Activated CD8-positive, alpha-beta T cell treated with anti-CD3 and anti-CD28 coated beads for 36 hours (primary cell): ENCODE measurements around the gene TRMO. TPM values are rescaled to one million over a fixed set of nuclear protein-coding genes. Genes with fewer than 3 reads are reported as not detected.

ENCODE experiments used
- ATAC-seq: fragments of 200-7000 bp; cut with Tn5 transposase; one replicate; pipeline ENCODE4 v1.10.0; 2021; ENCODE audit warnings: mild to moderate bottlenecking, moderate library complexity
- CTCF ChIA-PET: fragments of 350-600 bp; sonication (Branson Sonifier 250); formaldehyde crosslinking; loops from one replicate; lab custom pipeline; 2021; ENCODE audit warnings: antibody characterized with exemption; lab: Charles Lee
- POLR2A ChIA-PET: fragments of 350-600 bp; sonication (Branson Sonifier 250); formaldehyde crosslinking; loops from one replicate; lab custom pipeline; 2021; ENCODE audit warnings: antibody characterized with exemption; lab: Charles Lee
- DNase-seq: peaks from one replicate; pipeline ENCODE4 v3.0.0-alpha.2; 2020
- H3K27ac Mint-ChIP-seq: one replicate; pipeline ENCODE4 v1.8.0; 2021; ENCODE audit warnings: mild to moderate bottlenecking, mixed read lengths
- H3K27me3 Mint-ChIP-seq: one replicate; pipeline ENCODE4 v1.8.0; 2021; ENCODE audit warnings: mixed read lengths
- H3K36me3 Mint-ChIP-seq: one replicate; pipeline ENCODE4 v1.8.0; 2021; ENCODE audit warnings: low read depth, mixed read lengths
- H3K4me1 Mint-ChIP-seq: one replicate; pipeline ENCODE4 v1.8.0; 2021; ENCODE audit warnings: low read depth, mixed read lengths
- H3K4me3 Mint-ChIP-seq: one replicate; pipeline ENCODE4 v1.8.0; 2021; ENCODE audit warnings: mild to moderate bottlenecking, moderate library complexity, mixed read lengths
- H3K9me3 Mint-ChIP-seq: one replicate; pipeline ENCODE4 v1.8.0; 2021; ENCODE audit warnings: mixed read lengths
- intact Hi-C: fragments of 100-400 bp; cut with micrococcal nuclease; formaldehyde crosslinking; loops from one replicate; pipeline ENCODE4 v1.10.0; 2022
- total RNA-seq, 2 experiments: library from RNA; stranded (reverse); gene quantifications; one replicate each; pipeline ENCODE4 v1.2.3, GENCODE V29; 2021
- TF ChIP-seq, protein P1 (sequence below): fragments of 200-600 bp; IDR thresholded peaks from one replicate; pipeline ENCODE4 v1.8.0; 2022; ENCODE audit warnings: antibody characterized with exemption, mild to moderate bottlenecking

The TRMO gene
- total RNA-seq, 2 experiments from 2014 or later: 12.6 to 13.3 TPM

DNA sequence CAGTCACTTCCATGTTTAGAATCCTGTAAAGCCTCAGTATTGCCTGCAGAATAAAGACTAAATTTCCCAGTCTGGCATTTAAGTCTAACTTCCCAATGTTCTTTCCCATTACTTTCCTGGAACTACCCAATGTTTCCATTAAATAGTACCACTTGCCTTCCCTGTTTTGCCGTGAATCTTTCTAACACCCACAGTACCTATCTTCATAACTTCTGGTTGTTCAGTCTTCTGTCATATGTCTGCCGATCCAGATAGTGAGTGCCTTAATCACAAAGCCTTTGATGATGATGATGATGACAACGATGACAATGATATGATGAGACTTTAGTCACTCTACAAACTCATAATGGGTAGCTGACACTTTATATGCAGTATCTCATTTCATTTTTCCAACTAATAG lies 22.3 kb upstream of the TRMO start:
- Mint-ChIP-seq H3K4me3 (no peak overlapping the region), H3K4me1 (no peaks in the 10 kb centered on the region), H3K27me3 (no peaks in the 10 kb centered on the region), H3K9me3 (no peaks in the 10 kb centered on the region), H3K27ac (no peak overlapping the region), H3K36me3 (no peaks in the 10 kb centered on the region)
- DNase-seq: no peak
- TF ChIP-seq, protein P1, sequence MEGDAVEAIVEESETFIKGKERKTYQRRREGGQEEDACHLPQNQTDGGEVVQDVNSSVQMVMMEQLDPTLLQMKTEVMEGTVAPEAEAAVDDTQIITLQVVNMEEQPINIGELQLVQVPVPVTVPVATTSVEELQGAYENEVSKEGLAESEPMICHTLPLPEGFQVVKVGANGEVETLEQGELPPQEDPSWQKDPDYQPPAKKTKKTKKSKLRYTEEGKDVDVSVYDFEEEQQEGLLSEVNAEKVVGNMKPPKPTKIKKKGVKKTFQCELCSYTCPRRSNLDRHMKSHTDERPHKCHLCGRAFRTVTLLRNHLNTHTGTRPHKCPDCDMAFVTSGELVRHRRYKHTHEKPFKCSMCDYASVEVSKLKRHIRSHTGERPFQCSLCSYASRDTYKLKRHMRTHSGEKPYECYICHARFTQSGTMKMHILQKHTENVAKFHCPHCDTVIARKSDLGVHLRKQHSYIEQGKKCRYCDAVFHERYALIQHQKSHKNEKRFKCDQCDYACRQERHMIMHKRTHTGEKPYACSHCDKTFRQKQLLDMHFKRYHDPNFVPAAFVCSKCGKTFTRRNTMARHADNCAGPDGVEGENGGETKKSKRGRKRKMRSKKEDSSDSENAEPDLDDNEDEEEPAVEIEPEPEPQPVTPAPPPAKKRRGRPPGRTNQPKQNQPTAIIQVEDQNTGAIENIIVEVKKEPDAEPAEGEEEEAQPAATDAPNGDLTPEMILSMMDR: no peak
- ATAC-seq: no peak
- CTCF ChIA-PET: interaction anchor here (0.9 to 3.3 kb wide), 4 partner anchors 10 to 77 kb away, joined by 3 to 20 read pairs (median 6); partner anchors contain the start of gene TRMO
- POLR2A ChIA-PET: interaction anchor here (0.7 to 1.2 kb wide), 4 partner anchors 20 to 43 kb away, joined by 3 to 6 read pairs (median 4); no protein-coding TSS in a partner anchor
- intact Hi-C loops: no loop called here

DNA sequence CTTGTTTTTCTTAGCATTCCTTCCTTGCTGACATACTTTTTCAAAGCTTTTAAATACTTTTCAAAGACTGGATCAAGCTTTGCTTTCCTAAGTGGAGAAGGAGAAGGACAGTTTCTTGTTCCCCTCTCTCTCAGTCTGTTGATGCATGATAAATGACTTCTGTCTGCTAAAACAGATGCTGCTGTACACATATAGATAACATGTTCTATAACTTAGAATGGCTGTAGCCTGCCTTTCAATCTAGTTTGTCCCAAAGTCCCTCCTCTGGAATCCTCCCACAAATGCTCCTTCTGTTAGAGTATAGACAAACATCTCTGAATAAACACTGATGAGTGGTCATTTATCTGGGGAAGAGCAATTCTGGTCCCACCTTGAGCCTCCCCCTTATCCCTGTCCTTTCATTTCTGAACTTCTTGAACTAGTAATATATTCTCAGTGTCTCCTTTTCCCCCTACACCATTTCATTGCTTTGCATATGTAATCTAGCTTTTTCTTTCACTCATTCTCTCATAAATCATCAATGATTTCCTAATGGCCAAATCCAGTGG lies 21.1 kb upstream of the TRMO start:
- Mint-ChIP-seq H3K9me3 (no peaks in the 10 kb centered on the region), H3K4me3 (no peak overlapping the region), H3K36me3 (no peaks in the 10 kb centered on the region), H3K27me3 (no peaks in the 10 kb centered on the region), H3K4me1 (peaks cover 5% of the 10 kb centered on the region), H3K27ac (no peak overlapping the region)
- no peak for DNase-seq
- ATAC-seq: no peak
- ChIA-PET CTCF (interaction anchor here (1.2 to 3.3 kb wide), 5 partner anchors 10 to 40 kb away, joined by 3 to 20 read pairs (median 6); partner anchors contain the start of genes ANP32B and TRMO), POLR2A (interaction anchor here (0.6 to 7.6 kb wide), 3 partner anchors 39 to 290 kb away, joined by 3 to 40 read pairs (median 3); partner anchors contain the start of gene ANP32B)
- intact Hi-C loops: no loop called here
- TF ChIP-seq, protein P1: no peak

DNA sequence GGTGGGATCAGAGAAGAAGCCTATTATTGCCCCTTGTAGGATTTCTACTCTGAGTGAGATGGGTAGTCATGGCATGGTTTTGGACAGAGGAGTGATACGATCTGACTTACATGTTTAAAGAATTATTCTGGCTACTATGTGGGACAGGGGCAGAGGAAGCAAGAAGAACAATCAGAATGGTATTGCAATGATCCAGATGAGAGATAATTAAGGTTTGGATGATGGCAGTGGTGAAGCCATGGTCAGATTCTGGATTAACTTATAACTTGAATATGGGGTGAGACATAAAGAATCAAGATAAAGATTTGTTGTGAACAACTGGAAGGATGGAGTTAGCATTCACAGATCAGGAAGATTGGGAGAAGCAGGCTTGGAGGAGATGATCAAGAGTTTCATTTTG lies 19.0 kb upstream of the TRMO start:
- Mint-ChIP-seq H3K4me1 (peaks cover 17% of the 10 kb centered on the region), H3K27ac (no peak overlapping the region), H3K27me3 (no peaks in the 10 kb centered on the region), H3K4me3 (no peak overlapping the region), H3K36me3 (no peaks in the 10 kb centered on the region), H3K9me3 (no peaks in the 10 kb centered on the region)
- DNase-seq (no peak), ATAC-seq (no peak)
- POLR2A ChIA-PET: interaction anchor here (7.6 kb wide), 1 partner anchor 41 kb away, joined by 40 read pairs; the partner anchor contains the start of gene ANP32B
- CTCF ChIA-PET: interaction anchor here (0.9 to 3.3 kb wide), 6 partner anchors 12 to 93 kb away, joined by 3 to 20 read pairs (median 5); partner anchors contain the start of gene TRMO
- TF ChIP-seq, protein P1: no peak
- intact Hi-C loops: no loop called here

DNA sequence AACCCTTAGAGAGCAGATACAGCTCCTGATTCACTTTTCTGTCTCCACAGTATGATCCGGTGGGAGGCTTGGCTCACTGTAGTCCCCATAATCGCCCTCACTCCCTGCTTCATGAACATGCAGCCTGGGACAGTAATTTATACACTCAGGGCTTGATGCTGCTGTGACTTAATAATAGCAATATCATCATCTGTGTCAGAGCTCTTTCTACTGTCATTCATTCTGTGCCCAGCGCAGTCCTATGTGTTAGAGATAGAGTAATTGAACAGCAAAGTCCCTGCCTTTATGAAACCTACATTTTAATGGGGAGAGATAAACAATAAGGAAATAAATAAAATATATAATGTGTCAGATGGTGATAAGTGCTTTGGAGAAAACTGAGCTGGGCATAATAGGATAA lies 18.4 kb upstream of the TRMO start:
- intact Hi-C loops: no loop called here
- DNase-seq (no peak), ATAC-seq (no peak)
- no peaks in the 10 kb centered on the region for H3K36me3 Mint-ChIP-seq
- H3K9me3 Mint-ChIP-seq: no peaks in the 10 kb centered on the region
- CTCF ChIA-PET: interaction anchor here (1.1 to 2.1 kb wide), 3 partner anchors 17 to 94 kb away, joined by 4 to 12 read pairs (median 4); no protein-coding TSS in a partner anchor
- H3K27me3 Mint-ChIP-seq: no peaks in the 10 kb centered on the region
- no peak overlapping the region for H3K4me3 Mint-ChIP-seq
- TF ChIP-seq, protein P1: no peak
- H3K4me1 Mint-ChIP-seq: peaks cover 22% of the 10 kb centered on the region
- POLR2A ChIA-PET: interaction anchor here (7.6 kb wide), 1 partner anchor 41 kb away, joined by 40 read pairs; the partner anchor contains the start of gene ANP32B
- H3K27ac Mint-ChIP-seq: no peak overlapping the region

DNA sequence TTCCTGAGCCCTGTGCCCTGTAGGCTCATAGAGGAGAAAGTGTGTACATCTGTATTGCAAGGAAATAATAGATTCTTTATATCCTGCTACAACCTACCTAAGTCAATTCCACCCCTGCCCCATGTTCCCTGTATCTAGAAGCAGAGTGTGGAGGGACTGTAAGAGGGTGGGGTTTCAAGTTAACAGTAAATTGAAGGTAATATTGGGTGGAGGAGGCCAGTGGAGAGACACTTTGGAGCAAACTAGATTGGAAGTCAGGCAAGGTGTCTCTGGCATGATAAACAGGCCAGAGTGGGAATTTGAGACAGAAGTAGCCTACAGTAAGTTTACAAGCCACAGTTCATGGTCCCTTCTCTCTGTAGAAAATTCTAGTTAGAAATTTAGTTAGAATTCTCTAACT lies 17.9 kb upstream of the TRMO start:
- H3K4me3 Mint-ChIP-seq: no peak overlapping the region
- ChIA-PET CTCF (interaction anchor here (1.1 to 2.1 kb wide), 3 partner anchors 16 to 95 kb away, joined by 4 to 12 read pairs (median 4); no protein-coding TSS in a partner anchor), POLR2A (interaction anchor here (7.6 kb wide), 1 partner anchor 42 kb away, joined by 40 read pairs; the partner anchor contains the start of gene ANP32B)
- no peak for DNase-seq
- no peaks in the 10 kb centered on the region for H3K27me3 Mint-ChIP-seq
- no peak overlapping the region for H3K27ac Mint-ChIP-seq
- H3K4me1 Mint-ChIP-seq: peaks cover 26% of the 10 kb centered on the region
- TF ChIP-seq, protein P1: no peak
- intact Hi-C loops: no loop called here
- H3K36me3 Mint-ChIP-seq: no peaks in the 10 kb centered on the region
- H3K9me3 Mint-ChIP-seq: no peaks in the 10 kb centered on the region
- no peak for ATAC-seq
